DMS153 treated with DMSO at 0.1 percent for 48 hours (cell line): Measurements from ENCODE around the gene TRAPPC6A.

Experiments
- DNase-seq: peaks from one replicate; lab custom pipeline; 2025; ENCODE audit not compliant: unreplicated experiment; lab: John Stamatoyannopoulos, UW

The TRAPPC6A gene

DNA sequence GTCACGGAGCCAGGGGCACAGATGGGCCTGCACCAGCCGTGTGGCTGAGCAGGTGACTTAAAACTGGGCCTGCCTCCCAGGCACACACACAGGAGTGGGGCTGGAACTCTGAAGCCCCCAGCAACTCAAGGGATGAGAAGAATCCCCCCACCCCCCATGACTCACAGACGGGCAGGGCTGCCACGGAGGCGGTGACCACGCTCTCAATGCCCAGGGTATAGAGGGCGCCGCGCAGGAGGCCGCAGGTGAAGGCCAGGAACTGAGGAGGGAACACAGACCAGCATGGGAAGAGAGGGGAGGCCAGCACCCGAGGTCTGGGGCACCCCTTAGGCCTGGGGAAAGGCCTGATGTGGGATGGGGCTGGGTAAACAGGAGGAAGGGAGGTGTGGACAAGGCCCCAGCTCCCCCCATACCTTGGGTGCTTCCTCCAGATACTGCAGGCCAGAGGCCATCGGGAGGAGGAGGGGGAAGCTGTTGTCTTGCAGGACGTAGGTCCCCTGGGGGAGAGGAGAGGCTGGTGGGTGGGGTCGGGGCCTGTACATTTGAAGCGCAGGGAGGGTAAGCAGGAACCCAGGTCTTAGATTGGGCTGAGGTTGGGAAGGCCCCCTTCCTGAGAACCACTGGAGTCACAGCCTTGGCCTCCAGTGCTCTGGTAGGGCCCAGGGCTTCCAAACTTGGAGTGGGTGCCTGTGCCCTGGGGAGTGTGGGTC is 14.1 kb downstream of the TRAPPC6A start:
- DNase-seq = no peak

DNA sequence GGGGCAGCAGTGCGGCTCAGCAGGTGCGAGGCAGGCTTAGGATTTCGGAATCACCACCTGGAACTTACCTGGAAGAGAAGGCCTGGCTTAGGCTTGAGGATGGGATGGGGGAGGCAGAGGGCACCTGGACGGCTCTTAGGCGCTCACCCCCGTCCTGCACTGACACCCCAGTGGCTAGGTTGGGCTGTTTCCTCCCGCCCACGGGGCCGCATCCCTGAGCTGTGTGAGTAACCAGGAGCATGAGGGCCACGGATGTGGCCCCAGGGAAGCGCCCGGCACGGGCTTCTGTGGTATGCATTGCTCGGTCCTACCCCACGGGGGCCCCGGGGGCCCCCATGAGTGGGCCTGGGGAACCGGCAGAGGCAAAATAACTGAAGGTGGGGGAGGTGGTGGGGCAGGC is 14.9 kb downstream of the TRAPPC6A start:
- no peak for DNase-seq

DNA sequence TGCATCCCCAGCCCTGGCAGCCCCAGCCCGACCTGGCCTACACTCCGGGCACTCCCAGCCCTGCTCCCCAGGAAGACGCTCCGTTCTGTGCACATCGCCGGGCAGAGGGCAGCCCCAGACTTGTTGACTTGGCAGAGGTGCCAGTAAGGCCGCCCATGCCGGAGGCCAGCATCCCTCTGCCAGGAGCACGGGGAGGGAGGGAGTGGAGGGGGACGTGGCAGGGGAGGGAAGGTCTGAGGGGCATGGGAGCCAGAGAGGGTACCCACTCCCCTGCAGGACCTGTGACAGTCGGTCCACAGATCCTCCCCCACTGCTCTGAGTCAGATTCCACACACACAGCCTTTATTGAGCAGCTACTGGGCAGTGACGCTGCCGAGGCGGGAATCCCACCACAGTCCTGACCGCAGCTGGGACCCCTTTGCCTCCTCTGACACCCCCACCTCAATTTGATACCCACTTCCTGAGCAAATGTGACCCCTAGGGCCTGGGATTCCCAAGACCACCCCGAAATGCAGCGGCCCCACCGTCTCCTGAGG is 15.4 kb downstream of the TRAPPC6A start:
- DNase-seq = no peak

DNA sequence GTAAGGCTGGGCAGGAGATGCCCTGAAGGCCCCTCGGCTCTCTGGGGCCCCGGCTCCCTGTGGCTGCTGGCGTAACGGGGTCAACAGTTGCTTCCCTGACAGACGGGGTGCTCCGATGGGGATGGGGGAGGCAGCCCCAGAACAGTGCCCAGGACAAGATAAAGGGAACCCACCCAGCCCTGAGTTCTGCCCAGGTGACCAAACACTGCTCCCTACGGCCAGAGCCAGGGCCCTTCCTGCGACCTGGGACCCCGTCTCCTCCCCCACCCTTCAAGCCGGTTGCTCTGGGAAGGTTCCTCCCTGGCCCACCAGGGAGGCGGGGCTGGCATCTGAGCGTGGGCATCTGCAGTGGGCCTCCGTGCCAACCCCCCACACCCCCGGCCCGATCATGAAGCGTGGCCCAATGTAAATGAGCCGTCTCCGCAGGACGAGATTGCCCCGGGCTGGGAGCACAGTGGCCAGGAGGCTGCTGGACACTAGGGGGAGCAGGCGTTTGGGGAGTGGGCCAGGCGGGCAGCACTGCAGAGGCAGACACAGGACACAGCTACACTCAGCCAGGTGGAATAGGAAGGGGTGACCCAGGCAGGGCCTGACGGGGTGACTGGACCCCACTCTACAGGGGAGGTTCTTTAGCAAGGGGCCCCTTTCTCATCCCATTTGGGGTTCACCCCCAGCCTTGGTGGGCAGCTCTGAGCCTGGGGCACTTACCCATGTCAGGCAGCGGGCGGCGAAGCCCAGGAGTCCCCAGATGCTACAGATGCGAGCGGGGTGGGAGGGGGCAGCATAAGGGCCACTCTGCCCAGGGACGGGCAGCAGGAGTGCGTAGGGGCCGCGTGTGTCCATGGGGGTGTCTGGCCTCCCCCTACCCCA is 16.1 kb downstream of the TRAPPC6A start:
- no peak for DNase-seq

DNA sequence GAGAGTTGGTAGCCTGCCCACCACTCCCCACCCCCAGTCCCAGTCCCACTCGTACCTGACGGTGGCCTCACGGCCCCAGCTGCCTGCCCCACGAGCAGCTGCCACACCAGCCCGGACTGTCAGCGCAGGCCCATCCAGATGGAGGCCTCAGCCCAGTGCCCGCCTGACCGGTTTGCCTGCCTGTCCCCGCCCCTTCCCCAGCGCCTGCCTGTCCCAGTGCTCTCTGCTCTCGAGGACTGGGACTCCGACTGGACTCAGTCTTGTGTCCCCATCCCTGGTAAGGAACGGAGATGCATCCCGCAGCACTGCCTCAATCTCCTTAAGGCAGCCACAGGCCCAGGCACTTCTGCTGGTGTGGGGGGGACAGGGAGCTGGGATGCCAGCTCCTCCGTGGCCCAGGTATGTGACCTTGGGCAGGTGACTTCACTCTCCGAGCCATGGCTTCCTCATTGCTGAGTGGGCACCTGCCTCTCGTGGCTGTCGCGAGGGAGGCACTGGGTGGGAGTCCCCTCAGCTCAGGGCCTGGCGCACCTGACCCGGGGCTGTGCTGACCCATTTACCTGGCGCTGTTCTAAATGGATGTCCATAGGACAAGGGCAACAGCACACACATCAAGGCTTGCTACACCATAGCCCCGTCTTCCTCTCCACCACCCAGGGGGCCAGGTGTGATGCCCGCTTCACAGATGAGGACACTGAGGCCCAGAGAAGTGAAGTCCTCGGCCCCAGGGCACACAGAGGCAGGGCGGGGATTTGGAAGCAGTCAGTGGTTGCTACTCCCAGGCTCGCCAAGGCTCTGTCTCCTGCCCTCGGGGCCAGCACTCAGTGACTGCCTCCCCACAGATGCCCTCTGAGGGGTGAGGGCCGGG is 16.9 kb downstream of the TRAPPC6A start, which contains the start of gene NKPD1:
Gene NKPD1, minus strand, starts transcription at position 113 of the 868 bp plus-strand sequence. CDS start 832 bp downstream, outside the sequence.
- DNase-seq = no peak

DNA sequence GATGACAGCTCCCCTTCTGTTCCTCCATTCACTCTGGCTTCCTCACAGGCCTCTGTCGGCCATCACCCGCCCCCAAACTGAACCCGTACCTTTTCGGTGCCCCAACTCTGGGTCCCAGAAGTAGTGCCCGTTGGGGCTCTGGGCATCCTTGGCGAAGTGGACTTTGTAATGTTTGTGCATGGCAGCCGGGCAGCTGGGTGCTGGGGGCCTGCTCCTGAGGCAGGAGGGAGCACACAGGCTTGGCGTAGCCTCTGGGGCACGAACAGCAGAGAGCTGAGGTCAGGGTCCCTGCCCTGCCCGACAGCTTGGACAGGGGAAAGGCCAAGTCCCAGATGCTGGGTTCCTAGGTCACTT is 18.1 kb downstream of the TRAPPC6A start:
- DNase-seq = no peak

DNA sequence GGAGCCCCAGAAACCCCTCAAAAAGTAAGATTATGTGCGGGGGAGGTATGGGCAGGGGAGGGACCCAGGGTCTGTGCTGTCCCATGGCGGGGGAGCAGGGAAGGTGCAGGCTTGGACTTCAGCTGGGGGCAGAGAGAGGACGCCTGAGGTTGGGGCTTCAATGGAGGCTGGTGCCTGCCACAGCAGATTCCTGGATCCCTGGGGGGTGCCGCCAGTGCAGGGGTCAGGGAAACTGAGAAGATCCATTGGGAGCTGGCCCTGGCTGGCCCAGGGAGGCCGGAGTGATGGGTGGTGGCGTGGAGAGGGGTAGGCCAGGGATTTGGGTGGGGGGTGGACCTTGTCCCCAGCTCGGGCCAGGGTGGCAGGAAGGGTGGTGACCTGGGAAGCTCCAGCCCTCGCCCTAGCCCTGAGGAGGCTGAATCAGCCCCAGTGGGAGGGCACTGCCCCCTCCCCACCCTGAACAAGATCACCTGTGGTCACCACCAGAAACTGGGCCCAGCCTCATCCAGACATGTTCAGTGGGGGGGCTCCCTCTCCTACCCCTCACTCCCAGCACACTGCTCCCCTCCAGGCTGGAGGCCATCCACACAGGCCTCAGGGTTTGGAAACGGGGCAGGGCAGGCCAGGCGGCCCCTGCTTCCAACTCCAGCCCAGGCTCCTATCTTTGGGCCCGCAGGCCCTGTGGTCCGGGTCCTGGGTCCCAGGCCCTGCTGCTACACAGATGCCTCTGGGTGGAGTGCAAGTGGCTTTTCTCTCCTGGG is 18.6 kb downstream of the TRAPPC6A start:
- no peak for DNase-seq

DNA sequence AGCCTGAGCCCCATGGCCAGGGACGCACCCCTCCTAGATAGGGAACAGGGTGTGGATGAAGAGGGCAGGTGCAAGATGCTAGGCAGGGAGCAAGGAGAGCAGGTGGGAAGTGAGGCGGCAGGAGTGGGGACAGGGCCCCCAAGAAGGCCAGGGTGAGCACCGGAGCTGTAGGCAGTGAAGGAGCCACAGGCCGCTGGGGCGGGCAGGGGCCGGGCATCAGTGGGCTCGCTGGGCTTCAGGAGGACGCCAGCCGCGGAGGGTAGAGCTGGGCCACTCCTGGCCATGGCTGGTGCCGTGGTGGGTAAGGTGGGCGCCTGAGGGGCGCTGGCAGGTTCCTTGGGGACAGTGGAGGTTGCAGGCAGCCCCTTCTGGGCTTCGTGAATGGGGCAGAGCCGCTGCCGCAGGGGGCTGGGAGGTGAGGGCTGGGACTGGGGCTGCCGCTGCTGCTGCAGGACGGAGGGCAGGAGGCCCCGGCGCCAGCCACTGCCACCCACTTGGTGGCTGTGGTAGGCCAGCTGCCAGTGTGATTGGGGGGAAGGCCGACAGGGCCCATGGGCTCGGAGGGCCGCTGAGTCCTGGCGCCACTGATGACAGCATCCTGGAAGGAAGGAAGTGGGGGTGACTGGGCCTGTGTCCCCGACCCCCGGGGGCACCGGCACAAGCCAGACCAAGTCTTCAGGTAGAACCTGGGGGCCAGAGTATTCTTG is 19.4 kb downstream of the TRAPPC6A start:
- DNase-seq = no peak

DNA sequence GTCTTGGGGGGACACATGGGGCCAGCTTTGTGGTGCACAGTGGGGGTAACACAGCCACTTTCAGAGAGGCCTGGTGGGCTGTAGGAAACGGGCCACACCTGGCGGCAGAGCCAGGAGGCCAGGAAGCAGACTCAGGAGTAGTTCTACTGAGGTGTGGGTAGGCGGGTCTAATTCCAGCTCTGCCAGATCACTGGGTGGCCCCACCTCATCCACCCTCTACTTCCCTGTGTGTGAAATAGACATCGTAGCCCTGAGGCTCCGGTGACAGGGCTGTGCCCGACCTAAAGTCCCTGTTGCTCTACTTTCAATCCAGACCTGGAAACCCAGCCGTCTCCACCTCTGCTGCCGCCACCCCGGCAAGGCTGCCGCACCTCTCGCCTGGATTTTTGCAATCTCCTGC is 21.3 kb downstream of the TRAPPC6A start:
- DNase-seq = no peak

DNA sequence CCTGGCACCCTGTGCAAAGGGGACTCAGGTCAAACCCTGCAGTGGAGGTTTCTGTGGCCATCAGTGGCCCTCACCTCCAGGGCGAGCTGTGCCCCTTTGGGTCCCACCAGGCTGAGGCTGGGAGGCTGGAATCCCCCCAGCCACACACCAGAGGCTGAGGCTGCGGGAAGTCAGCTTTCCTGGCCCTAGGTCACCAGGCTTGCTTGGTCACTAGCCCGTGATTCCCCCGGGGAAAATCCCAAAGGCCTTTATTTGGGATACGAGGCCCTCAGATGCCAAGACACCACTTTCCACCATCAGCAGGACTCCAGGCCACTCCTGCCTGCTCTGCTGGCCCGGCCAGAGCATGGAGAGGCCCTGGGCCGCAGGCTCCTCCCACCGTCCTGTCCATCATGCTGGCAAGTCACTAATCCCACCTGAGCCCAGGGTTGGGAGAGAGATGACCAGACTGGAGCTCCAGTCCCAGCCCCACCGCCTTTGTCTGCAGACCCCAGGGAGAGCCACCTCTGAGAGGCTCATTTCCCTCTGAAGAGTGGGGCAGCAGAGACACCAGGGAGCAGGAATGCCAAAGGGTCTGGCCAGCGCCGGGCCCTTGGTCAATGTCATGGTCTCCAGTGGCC is 21.9 kb downstream of the TRAPPC6A start:
- no peak for DNase-seq

DNA sequence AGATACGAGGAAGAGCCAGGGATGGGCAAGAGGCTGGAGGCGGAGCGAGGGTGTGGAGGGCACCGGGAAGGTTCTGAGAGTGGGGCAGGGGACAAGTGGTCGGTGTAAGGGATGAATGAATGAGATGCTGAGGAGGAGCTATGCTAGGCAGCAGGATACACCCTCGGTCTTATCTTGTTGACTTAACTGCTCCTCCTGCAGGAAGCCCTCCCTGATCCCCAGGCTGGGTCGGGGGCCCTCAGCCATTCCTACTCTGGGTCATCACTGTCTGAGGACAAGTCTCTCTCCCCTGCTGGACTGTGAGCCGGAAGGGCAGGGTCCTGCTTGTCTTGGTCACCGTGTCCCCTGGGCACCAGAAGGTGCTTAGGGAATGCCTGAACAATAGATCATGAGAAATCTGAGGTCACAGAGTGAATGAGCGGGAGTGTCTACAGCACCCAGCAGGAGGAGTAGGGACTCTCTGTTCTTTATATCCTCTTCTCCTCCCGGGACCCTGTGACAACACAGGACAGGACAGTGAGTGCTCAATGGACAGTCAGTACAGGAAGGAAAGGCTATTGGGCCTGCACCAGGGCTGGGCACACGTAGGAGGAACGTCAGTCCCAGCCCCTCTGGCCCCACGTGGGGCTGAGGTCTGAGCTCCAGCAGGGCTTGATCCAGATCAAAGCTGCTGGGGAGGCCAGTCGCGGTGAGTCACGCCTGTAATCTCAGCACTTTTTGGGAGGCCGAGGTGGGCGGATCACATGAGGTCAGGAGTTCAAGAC is 23.8 kb downstream of the TRAPPC6A start:
- DNase-seq = no peak

DNA sequence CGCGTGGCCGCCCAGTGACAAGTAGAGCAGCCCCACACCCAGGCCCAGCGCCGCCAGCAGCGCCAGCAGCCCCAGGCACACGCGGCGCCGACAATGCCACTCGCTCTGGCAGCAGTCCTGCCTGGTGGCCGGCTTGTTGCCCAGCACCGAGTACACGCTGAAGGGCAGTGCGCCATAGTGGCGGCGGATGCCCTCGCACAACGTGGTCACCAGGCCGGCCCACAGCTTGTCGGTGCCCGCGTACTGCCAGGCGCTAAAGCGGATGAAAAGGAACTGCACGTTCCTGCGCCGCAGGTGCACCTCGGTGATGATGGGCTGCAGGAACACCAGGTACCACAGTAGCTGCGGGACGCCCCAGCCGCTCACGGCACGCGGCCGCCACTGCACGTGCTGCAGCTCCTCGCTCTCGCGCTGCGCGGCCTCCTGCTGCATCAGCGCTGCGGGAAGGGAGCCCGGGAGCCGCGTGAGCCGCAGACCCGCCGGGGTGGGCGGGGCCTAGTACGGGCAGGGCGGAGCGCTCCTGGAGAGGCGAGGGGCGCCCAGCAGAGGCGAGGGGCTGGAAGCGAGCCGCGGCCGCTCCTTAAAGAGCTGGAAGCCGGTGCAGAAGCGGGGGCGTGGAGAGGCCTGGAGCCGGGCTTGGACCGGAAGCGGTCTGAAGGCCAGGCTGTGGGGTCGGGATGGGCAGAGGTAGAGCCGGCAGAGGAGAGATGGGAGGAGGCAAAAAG is 24.5 kb downstream of the TRAPPC6A start:
- no peak for DNase-seq

DNA sequence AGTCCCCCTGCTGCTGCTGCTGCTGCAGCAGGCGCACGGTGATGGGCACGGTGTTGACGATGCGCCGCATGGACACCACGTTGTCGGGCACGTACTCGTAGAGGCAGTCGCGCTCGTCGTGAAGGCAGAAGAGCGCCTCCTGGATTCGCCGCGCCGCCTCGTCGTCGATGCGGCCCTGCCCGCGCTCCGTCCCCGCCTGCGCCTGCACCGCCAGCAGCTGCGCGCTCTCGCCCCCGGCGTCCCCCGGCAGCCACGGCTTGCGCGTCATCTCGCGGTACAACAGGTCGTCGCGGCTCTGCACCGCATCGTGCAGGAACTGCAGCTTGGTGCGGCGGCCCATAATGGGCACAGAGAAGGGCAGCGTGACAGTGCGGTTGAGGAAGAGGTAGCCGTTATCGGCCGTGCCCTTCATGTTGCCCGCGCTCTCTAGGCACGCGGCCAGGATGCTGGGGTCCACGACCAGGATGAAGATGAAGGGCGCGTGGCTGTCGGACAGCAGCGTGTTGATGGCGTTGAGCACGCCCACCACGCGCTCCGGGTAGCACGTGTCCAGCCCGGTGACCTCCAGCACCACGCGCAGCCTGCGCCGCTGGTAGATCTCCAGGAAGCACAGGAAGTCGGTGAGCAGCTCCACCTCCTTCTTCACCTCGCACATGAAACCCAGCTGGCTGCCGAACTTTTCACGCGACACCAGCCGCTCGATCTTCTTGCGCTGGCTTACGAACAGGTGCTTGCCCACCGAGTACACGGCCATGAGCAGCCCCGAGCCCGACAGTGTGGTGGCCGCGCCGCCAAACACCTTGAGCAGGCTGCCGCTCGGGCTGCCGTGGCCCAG is 25.3 kb downstream of the TRAPPC6A start:
- DNase-seq = no peak

DNA sequence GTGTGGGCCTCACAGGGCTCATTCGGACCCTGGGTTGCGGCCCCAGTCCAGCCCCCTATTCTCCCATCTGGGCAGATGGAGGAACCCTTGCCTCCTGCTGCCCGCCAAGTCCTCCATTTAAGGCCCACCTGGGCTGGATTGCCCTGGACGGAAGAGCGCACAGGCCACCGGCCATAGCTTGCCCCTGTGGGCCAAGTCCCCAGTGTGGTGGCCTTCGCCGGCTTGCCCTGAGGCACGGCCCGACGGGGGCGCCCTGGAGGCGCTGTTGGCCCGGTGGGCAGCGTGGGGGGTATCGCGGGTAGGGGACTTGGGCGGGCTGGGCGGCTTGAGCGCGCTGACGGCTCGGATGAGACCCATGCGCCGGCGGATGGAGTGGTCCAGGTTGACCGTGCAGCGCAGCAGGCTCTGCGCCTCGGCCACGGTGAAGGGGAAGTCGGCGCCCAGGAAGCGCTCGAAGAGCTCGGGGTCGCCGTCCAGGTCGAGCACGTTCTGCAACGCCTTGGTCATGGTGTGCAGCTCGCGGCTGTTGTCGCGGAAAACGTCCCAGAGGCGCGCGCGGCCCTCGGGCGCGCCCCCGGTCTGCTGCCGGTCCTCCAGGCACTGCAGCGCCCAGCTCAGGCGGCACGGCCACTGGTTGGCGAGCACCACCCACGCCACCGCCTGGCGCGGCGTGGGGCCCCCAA is 26.1 kb downstream of the TRAPPC6A start:
- no peak for DNase-seq

DNA sequence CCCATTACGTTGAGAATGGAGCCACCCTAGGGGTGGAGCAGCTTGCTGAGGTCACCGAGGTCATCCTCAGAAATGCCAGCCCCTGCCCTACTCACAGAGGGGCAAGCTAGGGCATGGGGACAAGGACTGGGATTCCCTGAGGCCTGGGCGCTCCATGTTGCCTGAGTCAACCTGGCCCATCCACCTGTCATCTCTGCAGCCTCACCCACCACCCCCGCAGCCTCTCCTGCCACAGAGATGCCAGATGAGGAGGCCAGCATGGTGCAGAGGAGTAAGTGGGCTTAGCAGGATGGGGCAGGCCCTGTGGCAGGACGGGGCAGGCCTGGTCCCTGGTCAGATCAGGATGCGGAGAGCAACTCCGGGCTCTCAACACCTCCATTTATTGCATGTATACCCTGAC is 26.7 kb downstream of the TRAPPC6A start:
- no peak for DNase-seq

DNA sequence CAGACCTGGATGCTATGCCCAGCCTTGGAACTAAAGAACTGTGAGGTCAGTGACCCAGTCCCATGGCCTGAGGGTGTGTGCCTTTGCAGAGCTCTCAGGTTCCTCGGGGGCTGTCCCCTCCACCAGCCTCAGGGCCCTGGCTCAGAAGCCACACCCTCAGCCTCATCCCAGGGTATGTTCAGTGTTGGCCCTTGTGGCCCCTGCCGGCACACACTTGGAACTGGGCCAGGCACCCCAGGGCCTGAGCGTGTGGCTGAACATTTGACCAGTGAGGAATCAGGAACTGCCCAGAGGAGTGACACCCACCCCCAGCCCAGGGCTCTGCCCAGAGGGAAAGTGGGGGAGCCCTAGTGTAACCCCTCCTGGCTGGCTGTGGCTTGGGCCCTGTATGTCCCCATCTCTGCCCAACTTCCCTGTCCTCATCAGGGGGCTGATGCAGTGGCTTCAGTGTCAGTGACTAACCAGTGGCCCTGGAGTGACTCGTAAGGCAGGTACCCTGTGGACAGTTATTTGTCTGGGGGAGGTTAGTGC is 27.2 kb downstream of the TRAPPC6A start:
- no peak for DNase-seq
